Measurements from ENCODE around the gene SAMD14. TPM values are rescaled to one million over a fixed set of nuclear protein-coding genes. Genes with fewer than 3 reads are reported as not detected.

The SAMD14 gene
- total and polyA plus RNA-seq, 10 of the 15 experiments (the other 5 are each of a cell fraction or from before 2014, with no cell fraction given), result 0.06 to 1.7 (median 0.25) TPM; not detected in 3

GRCh38 chr17:50170662-50171370 lies 40.9 kb upstream of the SAMD14 start (continued):
- TF ChIP-seq MEF2B (IDR thresholded peaks at IDR 0.05; ENCODE audit: partially characterized antibody, poor library complexity, severe bottlenecking) (peak; percentile 61), NR2F1 (conservative IDR thresholded peaks at IDR 0.05) (0 out of 2 replicates have a peak, but pooled peaks have one; percentile 27), PAX5 (IDR thresholded peaks at IDR 0.05; ENCODE audit: borderline replicate concordance, low read depth, low read length) (peak; percentile 37; the same call in 1 of the 2 replicates), JUNB (IDR thresholded peaks at IDR 0.05) (peak; percentile 82), ATF7 (IDR thresholded peaks at IDR 0.05; ENCODE audit: low read depth) (peak; percentile 46; the same call in 1 of the 2 replicates), JUND (IDR thresholded peaks at IDR 0.05; ENCODE audit: low read depth, low read length) (peak; percentile 92), TCF7 (IDR thresholded peaks at IDR 0.05; ENCODE audit: borderline replicate concordance) (no peak), IKZF1 (conservative IDR thresholded peaks at IDR 0.05) (peak; percentile 92), TARDBP (IDR thresholded peaks at IDR 0.05; ENCODE audit: borderline replicate concordance) (no peak), NBN (IDR thresholded peaks at IDR 0.05) (0 out of 2 replicates have a peak, but pooled peaks have one; percentile 54), MTA2 (IDR thresholded peaks at IDR 0.05; ENCODE audit: low read depth) (peak; percentile 73), POU2F2 (IDR thresholded peaks at IDR 0.05; ENCODE audit: borderline replicate concordance, low read depth, low read length) (peak; percentile 25; the same call in 1 of the 3 replicates), IRF4 (IDR thresholded peaks at IDR 0.05; ENCODE audit: low read depth, low read length) (peak; percentile 96), EP300 (IDR thresholded peaks at IDR 0.05; ENCODE audit: borderline replicate concordance in 1 of 2, control insufficient read depth in 1 of 2, low read depth in 2 of 2, low read length in 2 of 2) (peak; percentile 31 to 69; a peak in 1 of 4 replicates), TCF12 (IDR thresholded peaks at IDR 0.05; ENCODE audit: low read depth, low read length) (peak; percentile 66), MLLT1 (IDR thresholded peaks at IDR 0.05) (0 out of 2 replicates have a peak, but pooled peaks have one; percentile 34), SMARCA5 (IDR thresholded peaks at IDR 0.05) (peak; percentile 43; the same call in 1 of the 2 replicates), ZBTB33 (IDR thresholded peaks at IDR 0.05) (no peak), IKZF2 (IDR thresholded peaks at IDR 0.05) (peak; percentile 88 to 89)
- TF ChIP-seq, protein P1, sequence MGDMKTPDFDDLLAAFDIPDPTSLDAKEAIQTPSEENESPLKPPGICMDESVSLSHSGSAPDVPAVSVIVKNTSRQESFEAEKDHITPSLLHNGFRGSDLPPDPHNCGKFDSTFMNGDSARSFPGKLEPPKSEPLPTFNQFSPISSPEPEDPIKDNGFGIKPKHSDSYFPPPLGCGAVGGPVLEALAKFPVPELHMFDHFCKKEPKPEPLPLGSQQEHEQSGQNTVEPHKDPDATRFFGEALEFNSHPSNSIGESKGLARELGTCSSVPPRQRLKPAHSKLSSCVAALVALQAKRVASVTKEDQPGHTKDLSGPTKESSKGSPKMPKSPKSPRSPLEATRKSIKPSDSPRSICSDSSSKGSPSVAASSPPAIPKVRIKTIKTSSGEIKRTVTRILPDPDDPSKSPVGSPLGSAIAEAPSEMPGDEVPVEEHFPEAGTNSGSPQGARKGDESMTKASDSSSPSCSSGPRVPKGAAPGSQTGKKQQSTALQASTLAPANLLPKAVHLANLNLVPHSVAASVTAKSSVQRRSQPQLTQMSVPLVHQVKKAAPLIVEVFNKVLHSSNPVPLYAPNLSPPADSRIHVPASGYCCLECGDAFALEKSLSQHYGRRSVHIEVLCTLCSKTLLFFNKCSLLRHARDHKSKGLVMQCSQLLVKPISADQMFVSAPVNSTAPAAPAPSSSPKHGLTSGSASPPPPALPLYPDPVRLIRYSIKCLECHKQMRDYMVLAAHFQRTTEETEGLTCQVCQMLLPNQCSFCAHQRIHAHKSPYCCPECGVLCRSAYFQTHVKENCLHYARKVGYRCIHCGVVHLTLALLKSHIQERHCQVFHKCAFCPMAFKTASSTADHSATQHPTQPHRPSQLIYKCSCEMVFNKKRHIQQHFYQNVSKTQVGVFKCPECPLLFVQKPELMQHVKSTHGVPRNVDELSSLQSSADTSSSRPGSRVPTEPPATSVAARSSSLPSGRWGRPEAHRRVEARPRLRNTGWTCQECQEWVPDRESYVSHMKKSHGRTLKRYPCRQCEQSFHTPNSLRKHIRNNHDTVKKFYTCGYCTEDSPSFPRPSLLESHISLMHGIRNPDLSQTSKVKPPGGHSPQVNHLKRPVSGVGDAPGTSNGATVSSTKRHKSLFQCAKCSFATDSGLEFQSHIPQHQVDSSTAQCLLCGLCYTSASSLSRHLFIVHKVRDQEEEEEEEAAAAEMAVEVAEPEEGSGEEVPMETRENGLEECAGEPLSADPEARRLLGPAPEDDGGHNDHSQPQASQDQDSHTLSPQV (IDR thresholded peaks at IDR 0.05), result no peak
- TF ChIP-seq, protein P2, sequence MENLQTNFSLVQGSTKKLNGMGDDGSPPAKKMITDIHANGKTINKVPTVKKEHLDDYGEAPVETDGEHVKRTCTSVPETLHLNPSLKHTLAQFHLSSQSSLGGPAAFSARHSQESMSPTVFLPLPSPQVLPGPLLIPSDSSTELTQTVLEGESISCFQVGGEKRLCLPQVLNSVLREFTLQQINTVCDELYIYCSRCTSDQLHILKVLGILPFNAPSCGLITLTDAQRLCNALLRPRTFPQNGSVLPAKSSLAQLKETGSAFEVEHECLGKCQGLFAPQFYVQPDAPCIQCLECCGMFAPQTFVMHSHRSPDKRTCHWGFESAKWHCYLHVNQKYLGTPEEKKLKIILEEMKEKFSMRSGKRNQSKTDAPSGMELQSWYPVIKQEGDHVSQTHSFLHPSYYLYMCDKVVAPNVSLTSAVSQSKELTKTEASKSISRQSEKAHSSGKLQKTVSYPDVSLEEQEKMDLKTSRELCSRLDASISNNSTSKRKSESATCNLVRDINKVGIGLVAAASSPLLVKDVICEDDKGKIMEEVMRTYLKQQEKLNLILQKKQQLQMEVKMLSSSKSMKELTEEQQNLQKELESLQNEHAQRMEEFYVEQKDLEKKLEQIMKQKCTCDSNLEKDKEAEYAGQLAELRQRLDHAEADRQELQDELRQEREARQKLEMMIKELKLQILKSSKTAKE (IDR thresholded peaks at IDR 0.05; ENCODE audit: low read depth, poor library complexity, severe bottlenecking), result peak; percentile 74

Data from GM12878 (cell line).